Left lung (tissue), 10 donors: ENCODE data around the gene TRPM8. TPM values are rescaled to one million over a fixed set of nuclear protein-coding genes. Genes with fewer than 3 reads are reported as not detected.
"Not testable (repeated sequence)": the region's sequence is repeated elsewhere in the genome, so short reads cannot be mapped to it uniquely, and the experiment has no call there.

Experiments
- ATAC-seq: fragments of 200-7000 bp; cut with Tn5 transposase; one replicate; pipeline ENCODE4 v1.9.1; 2020; ENCODE audit warnings: moderate library complexity
- DNase-seq, 4 donors: peaks; one replicate each; pipeline ENCODE4 v3.0.0-alpha.2; 2013 to 2020
- H3K27ac ChIP-seq, 2 donors: fragments of 200-600 bp; sonication (generic) in 1 of 2; one replicate each; pipeline versions ENCODE4 v1.5.0 to v1.8.0; 2020 to 2021
- H3K27me3 ChIP-seq, 2 donors: fragments of 200-600 bp; sonication (generic) in 1 of 2; one replicate each; pipeline versions ENCODE4 v1.5.0 to v1.8.0; 2020 to 2021
- H3K36me3 ChIP-seq, 2 donors: fragments of 200-600 bp; sonication (generic) in 1 of 2; one replicate each; pipeline versions ENCODE4 v1.5.0 to v1.8.0; 2020 to 2021
- H3K4me1 ChIP-seq, 2 donors: fragments of 200-600 bp; one replicate each; pipeline ENCODE4 v1.8.0; 2021
- H3K4me3 ChIP-seq, 2 donors: fragments of 200-600 bp; sonication (generic) in 1 of 2; one replicate each; pipeline versions ENCODE4 v1.5.0 to v1.8.0; 2020 to 2021; ENCODE audit warnings: mild to moderate bottlenecking in 1 of 2
- H3K9me3 ChIP-seq, 2 donors: fragments of 200-600 bp; sonication (generic) in 1 of 2; one replicate each; pipeline versions ENCODE4 v1.5.0 to v1.8.0; 2020 to 2021
- CTCF ChIP-seq, 2 donors: fragments of 200-600 bp; sonication (generic) in 1 of 2; IDR thresholded peaks; one replicate each; pipeline versions ENCODE4 v1.5.0 to v1.8.0; 2021; ENCODE audit warnings: antibody characterized with exemption in 2 of 2
- intact Hi-C, 2 donors: fragments of 100-400 bp; cut with DNase I; formaldehyde crosslinking; loops; one replicate each; pipeline versions ENCODE4 v1.11.2 to v1.14.2; 2022
- polyA plus RNA-seq, 6 donors: library from polyadenylated mRNA; unstranded; fragments of 120-200 nt; gene quantifications; one replicate each; pipeline ENCODE4 v1.2.1, GENCODE V29; 2013; ENCODE audit not compliant: insufficient read length in 6 of 6
- total RNA-seq, 2 donors: library from RNA; stranded (reverse); fragmentation: NEBNext Ultra II Directional; extraction: Animal tissue kit (Norgen Biotek cat#: 25700); gene quantifications; one replicate each; pipeline ENCODE4 v1.2.1, GENCODE V29; 2021
- donor health status: DM: no; HTN: yes; CAD: no.
- donor health status: DM: no; HTN: no; CAD: no.

TRPM8 gene
- total and polyA plus RNA-seq, 8 donors, result 0.14 to 0.40 (median 0.16) TPM; not detected in 3

- TF ChIP-seq CTCF (IDR thresholded peaks at IDR 0.05), result no peak
- intact Hi-C loops, result no loop called here
- peaks cover 0 to 6% of the 10 kb centered on the region in 2 donors for H3K27me3 ChIP-seq
- H3K9me3 ChIP-seq, result no peaks in the 10 kb centered on the region
- DNase-seq (no peak), ATAC-seq (no peak)
- H3K27ac ChIP-seq, result no peak overlapping the region
- no peak overlapping the region for H3K4me3 ChIP-seq
- H3K4me1 ChIP-seq, result no peaks in the 10 kb centered on the region
- no peaks in the 10 kb centered on the region for H3K36me3 ChIP-seq
Observed at GRCh38 chr2:233966388-233966787, 49.2 kb downstream of the TRPM8 start.

- Histone ChIP-seq H3K4me3 (no peak overlapping the region), H3K9me3 (no peaks in the 10 kb centered on the region), H3K36me3 (no peaks in the 10 kb centered on the region), H3K4me1 (no peaks in the 10 kb centered on the region), H3K27ac (no peak overlapping the region), H3K27me3 (no peaks in the 10 kb centered on the region)
- ATAC-seq, result no peak
- DNase-seq, result no peak
- intact Hi-C loops, result no loop called here
- no peak for TF ChIP-seq CTCF (IDR thresholded peaks at IDR 0.05)
Observed at GRCh38 chr2:233967164-233967563, 50.0 kb downstream of the TRPM8 start.

GRCh38 chr2:233968556-233968955 is 51.4 kb downstream of the TRPM8 start:
- no peaks in the 10 kb centered on the region for H3K9me3 ChIP-seq
- H3K4me1 ChIP-seq, result no peaks in the 10 kb centered on the region
- H3K36me3 ChIP-seq, result no peaks in the 10 kb centered on the region
- DNase-seq, result no peak
- ATAC-seq, result no peak
- no peak for TF ChIP-seq CTCF (IDR thresholded peaks at IDR 0.05)
- intact Hi-C loops, result no loop called here
- H3K4me3 ChIP-seq, result no peak overlapping the region
- peaks cover 0 to 5% of the 10 kb centered on the region in 2 donors for H3K27me3 ChIP-seq
- H3K27ac ChIP-seq, result no peak overlapping the region

- not testable (repeated sequence) for ATAC-seq, H3K9me3 ChIP-seq, H3K36me3 ChIP-seq, H3K27ac ChIP-seq, DNase-seq, H3K4me3 ChIP-seq, H3K4me1 ChIP-seq
- peaks cover 0 to 18% of the 10 kb centered on the region in 2 donors for H3K27me3 ChIP-seq
- intact Hi-C loops, result loop anchor here in 1 of 2 donors (10.0 kb wide), 1 partner anchor 532 kb away; no protein-coding TSS in a partner anchor
Observed at GRCh38 chr2:233972460-233972859, 55.3 kb downstream of the TRPM8 start.

GRCh38 chr2:233972941-233973575 is 55.9 kb downstream of the TRPM8 start:
- Histone ChIP-seq H3K27ac (no peak overlapping the region), H3K4me1 (no peaks in the 10 kb centered on the region), H3K4me3 (no peak overlapping the region), H3K36me3 (no peaks in the 10 kb centered on the region), H3K27me3 (peaks cover 0 to 19% of the 10 kb centered on the region in 2 donors), H3K9me3 (no peaks in the 10 kb centered on the region)
- TF ChIP-seq CTCF (IDR thresholded peaks at IDR 0.05), result no peak
- no peak for ATAC-seq
- DNase-seq, result no peak
- intact Hi-C loops, result loop anchor here in 1 of 2 donors (10.0 kb wide), 1 partner anchor 532 kb away; no protein-coding TSS in a partner anchor

- no peaks in the 10 kb centered on the region for H3K36me3 ChIP-seq
- no peaks in the 10 kb centered on the region for H3K4me1 ChIP-seq
- H3K27ac ChIP-seq, result no peak overlapping the region
- TF ChIP-seq CTCF (IDR thresholded peaks at IDR 0.05), result no peak
- intact Hi-C loops, result loop anchor here in 1 of 2 donors (10.0 kb wide), 1 partner anchor 531 kb away; no protein-coding TSS in a partner anchor
- peaks cover 0 to 19% of the 10 kb centered on the region in 2 donors for H3K27me3 ChIP-seq
- no peaks in the 10 kb centered on the region for H3K9me3 ChIP-seq
- H3K4me3 ChIP-seq, result no peak overlapping the region
- no peak for ATAC-seq
- DNase-seq, result no peak
Observed at GRCh38 chr2:233973786-233974185, 56.6 kb downstream of the TRPM8 start.
